ENCODE data around the gene WNT9B. TPM values are rescaled to one million over a fixed set of nuclear protein-coding genes. Genes with fewer than 3 reads are reported as not detected.

Gene WNT9B
- total RNA-seq, 4 donors from 2014 or later, result 0.42 to 0.66 (median 0.65) TPM; not detected in 1

DNA sequence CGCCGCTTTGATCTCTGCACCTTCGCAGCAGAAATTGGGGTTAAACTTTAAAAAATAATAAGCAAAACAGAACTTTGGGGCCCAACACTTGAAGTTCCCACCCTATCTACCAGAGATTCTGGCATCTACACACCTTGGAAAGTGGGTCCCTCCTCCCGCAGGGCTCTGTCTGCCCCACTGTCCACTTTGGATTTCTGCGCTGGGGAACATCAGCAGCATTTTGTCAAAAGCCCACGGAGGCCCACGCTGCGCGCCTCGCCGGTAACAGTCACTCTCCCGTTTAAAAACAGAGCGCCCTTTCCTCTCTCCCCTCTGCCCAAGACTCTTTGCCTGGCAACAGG is 725 bp upstream of the WNT9B start:
- 46% methylated on average over 13 of the region's 13 CpGs for WGBS
- H3K27ac ChIP-seq (replicated peaks in 1 of 4), result no peak overlapping the region
- intact Hi-C loops (cut with DNase I), result no loop called here
- H3K27me3 ChIP-seq, result peaks cover 0 to 94% (median 28%) of the 10 kb centered on the region in 4 donors
- peak overlapping the region in 1 of 4 donors; percentile 51 for H3K4me3 ChIP-seq
- H3K4me1 ChIP-seq, result peaks cover 6 to 17% (median 15%) of the 10 kb centered on the region in 4 donors
- H3K36me3 ChIP-seq, result no peaks in the 10 kb centered on the region
- DNase-seq (ENCODE audit: extremely low spot score), result no peak
- H3K9me3 ChIP-seq, result no peaks in the 10 kb centered on the region
- TF ChIP-seq POLR2AphosphoS5 (IDR thresholded peaks at IDR 0.05) (no peak), EP300 (IDR thresholded peaks at IDR 0.05) (no peak), POLR2A (IDR thresholded peaks at IDR 0.05; ENCODE audit: low read depth) (no peak)
- TF ChIP-seq, protein P1, sequence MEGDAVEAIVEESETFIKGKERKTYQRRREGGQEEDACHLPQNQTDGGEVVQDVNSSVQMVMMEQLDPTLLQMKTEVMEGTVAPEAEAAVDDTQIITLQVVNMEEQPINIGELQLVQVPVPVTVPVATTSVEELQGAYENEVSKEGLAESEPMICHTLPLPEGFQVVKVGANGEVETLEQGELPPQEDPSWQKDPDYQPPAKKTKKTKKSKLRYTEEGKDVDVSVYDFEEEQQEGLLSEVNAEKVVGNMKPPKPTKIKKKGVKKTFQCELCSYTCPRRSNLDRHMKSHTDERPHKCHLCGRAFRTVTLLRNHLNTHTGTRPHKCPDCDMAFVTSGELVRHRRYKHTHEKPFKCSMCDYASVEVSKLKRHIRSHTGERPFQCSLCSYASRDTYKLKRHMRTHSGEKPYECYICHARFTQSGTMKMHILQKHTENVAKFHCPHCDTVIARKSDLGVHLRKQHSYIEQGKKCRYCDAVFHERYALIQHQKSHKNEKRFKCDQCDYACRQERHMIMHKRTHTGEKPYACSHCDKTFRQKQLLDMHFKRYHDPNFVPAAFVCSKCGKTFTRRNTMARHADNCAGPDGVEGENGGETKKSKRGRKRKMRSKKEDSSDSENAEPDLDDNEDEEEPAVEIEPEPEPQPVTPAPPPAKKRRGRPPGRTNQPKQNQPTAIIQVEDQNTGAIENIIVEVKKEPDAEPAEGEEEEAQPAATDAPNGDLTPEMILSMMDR (IDR thresholded peaks at IDR 0.05), result no peak

- peaks cover 0 to 72% (median 25%) of the 10 kb centered on the region in 4 donors for H3K27me3 ChIP-seq
- no peaks in the 10 kb centered on the region for H3K9me3 ChIP-seq
- H3K4me1 ChIP-seq, result peaks cover 6 to 17% (median 15%) of the 10 kb centered on the region in 4 donors
- WGBS, result 94% methylated on average over 6 of the region's 6 CpGs
- H3K36me3 ChIP-seq, result no peaks in the 10 kb centered on the region
- no peak overlapping the region for H3K27ac ChIP-seq (replicated peaks in 1 of 4)
- intact Hi-C loops (cut with DNase I), result no loop called here
- TF ChIP-seq POLR2AphosphoS5 (IDR thresholded peaks at IDR 0.05) (no peak), POLR2A (IDR thresholded peaks at IDR 0.05; ENCODE audit: low read depth) (no peak), EP300 (IDR thresholded peaks at IDR 0.05) (no peak)
- TF ChIP-seq, protein P1 (IDR thresholded peaks at IDR 0.05), result no peak
- no peak for DNase-seq (ENCODE audit: extremely low spot score)
- no peak overlapping the region for H3K4me3 ChIP-seq
These were observed 2.6 kb downstream of the WNT9B start for GRCh38 chr17:46853896-46854444.

- Histone ChIP-seq H3K9me3 (no peaks in the 10 kb centered on the region), H3K4me3 (no peak overlapping the region), H3K36me3 (no peaks in the 10 kb centered on the region), H3K27ac (replicated peaks in 1 of 4) (no peak overlapping the region), H3K4me1 (peaks cover 6 to 17% (median 15%) of the 10 kb centered on the region in 4 donors), H3K27me3 (peaks cover 0 to 66% (median 23%) of the 10 kb centered on the region in 4 donors)
- intact Hi-C loops (cut with DNase I), result no loop called here
- TF ChIP-seq EP300 (IDR thresholded peaks at IDR 0.05) (no peak), POLR2A (IDR thresholded peaks at IDR 0.05; ENCODE audit: low read depth) (no peak), POLR2AphosphoS5 (IDR thresholded peaks at IDR 0.05) (no peak)
- TF ChIP-seq, protein P1 (IDR thresholded peaks at IDR 0.05), result no peak
- no peak for DNase-seq (ENCODE audit: extremely low spot score)
- 100% methylated on average over 3 of the region's 3 CpGs for WGBS
These were observed 3.1 kb downstream of the WNT9B start for GRCh38 chr17:46854515-46854914.

DNA sequence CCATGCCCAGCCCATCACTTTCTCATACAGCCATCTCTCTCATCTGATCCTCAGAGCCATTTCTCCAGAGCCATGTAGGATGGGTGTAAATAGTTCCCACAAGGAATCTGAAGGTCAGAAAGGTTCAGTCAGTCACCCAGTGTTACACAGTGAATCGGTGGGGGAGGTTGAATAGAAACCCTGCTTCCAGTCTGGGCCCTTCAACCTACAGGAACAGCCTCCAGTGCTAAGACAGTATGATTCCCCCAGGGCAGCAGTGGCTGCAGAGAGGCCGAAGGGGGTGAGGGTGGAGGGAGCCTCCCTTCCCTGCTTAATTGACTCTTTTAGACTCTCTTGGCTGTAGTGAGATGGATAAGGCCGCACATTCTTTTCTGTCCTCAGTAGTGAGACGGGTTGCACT is 3.6 kb downstream of the WNT9B start:
- WGBS, result 84% methylated on average over 4 of the region's 4 CpGs
- Histone ChIP-seq H3K4me1 (peaks cover 6 to 17% (median 15%) of the 10 kb centered on the region in 4 donors), H3K27me3 (peaks cover 0 to 62% (median 22%) of the 10 kb centered on the region in 4 donors), H3K27ac (replicated peaks in 1 of 4) (no peak overlapping the region), H3K36me3 (no peaks in the 10 kb centered on the region), H3K9me3 (no peaks in the 10 kb centered on the region), H3K4me3 (no peak overlapping the region)
- no peak for TF ChIP-seq POLR2AphosphoS5 (IDR thresholded peaks at IDR 0.05)
- no peak for TF ChIP-seq POLR2A (IDR thresholded peaks at IDR 0.05; ENCODE audit: low read depth)
- no peak for TF ChIP-seq EP300 (IDR thresholded peaks at IDR 0.05)
- TF ChIP-seq, protein P1 (IDR thresholded peaks at IDR 0.05), result no peak
- no peak for DNase-seq (ENCODE audit: extremely low spot score)
- intact Hi-C loops (cut with DNase I), result no loop called here

DNA sequence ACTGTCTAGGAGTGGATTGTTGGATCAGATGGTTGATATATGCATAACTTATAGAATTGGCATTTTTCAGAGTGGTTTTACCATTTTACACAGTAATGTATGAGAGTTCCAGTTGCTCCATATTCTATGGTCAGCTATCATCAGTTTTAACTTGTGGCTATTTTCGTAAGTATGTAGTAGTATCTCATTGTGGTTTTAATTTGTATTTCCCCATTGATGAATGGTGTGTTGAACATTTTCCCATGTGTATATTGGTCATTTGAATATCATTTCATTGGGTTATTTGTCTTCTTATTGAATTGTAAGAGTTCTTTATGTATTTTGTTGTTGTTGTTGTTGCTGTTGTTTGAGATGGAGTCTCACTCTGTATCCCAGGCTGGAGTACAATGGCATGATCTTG is 6.2 kb downstream of the WNT9B start:
- no peaks in the 10 kb centered on the region for H3K36me3 ChIP-seq
- DNase-seq (ENCODE audit: extremely low spot score), result no peak
- WGBS, result 100% methylated on average over 1 of the region's 1 CpG
- peaks cover 0 to 41% (median 4%) of the 10 kb centered on the region in 4 donors for H3K27me3 ChIP-seq
- intact Hi-C loops (cut with DNase I), result no loop called here
- no peak overlapping the region for H3K27ac ChIP-seq (replicated peaks in 1 of 4)
- H3K4me3 ChIP-seq, result no peak overlapping the region
- no peaks in the 10 kb centered on the region for H3K9me3 ChIP-seq
- TF ChIP-seq, protein P1 (IDR thresholded peaks at IDR 0.05), result no peak
- TF ChIP-seq POLR2AphosphoS5 (IDR thresholded peaks at IDR 0.05) (no peak), EP300 (IDR thresholded peaks at IDR 0.05) (no peak), POLR2A (IDR thresholded peaks at IDR 0.05; ENCODE audit: low read depth) (no peak)
- no peaks in the 10 kb centered on the region for H3K4me1 ChIP-seq

Data from esophagus muscularis mucosa (tissue), 4 donors.